ENCODE data around the gene KIAA1755.

GRCh38 chr20:38222923-38223742 is 37.4 kb downstream of the KIAA1755 start:
- TF ChIP-seq POLR2A (IDR thresholded peaks at IDR 0.05) (no peak), CTCF (IDR thresholded peaks at IDR 0.05) (peak in 6 of 12 donors; percentile 1 to 33 (median 12))

Data from heart left ventricle (tissue), 13 donors.